HAP-1 (cell line): ENCODE measurements around the gene ITCH.
"Not testable (repeated sequence)": the region's sequence is repeated elsewhere in the genome, so short reads cannot be mapped to it uniquely, and the experiment has no call there.

Experiments used
- DNase-seq, 2 experiments: peaks; one replicate each; pipeline ENCODE4 v3.0.0-alpha.2; 2016 to 2020; ENCODE audit warnings: low spot score in 2 of 2
- H3K27me3 ChIP-seq: fragments of 250-450 bp; sonication (Bioruptor Pico); 2 replicates; pipeline ENCODE4 v1.5.1; 2020; ENCODE audit warnings: low read depth, mild to moderate bottlenecking, moderate library complexity
- H3K36me3 ChIP-seq: fragments of 250-450 bp; sonication (Bioruptor Pico); replicated peaks from 2 replicates; pipeline ENCODE4 v1.5.1; 2020; ENCODE audit warnings: mild to moderate bottlenecking
- H3K4me1 ChIP-seq: fragments of 250-450 bp; sonication (Bioruptor Pico); 2 replicates; pipeline ENCODE4 v1.5.1; 2020; ENCODE audit warnings: mild to moderate bottlenecking
- H3K4me3 ChIP-seq: fragments of 250-450 bp; sonication (Bioruptor Pico); 2 replicates; pipeline ENCODE4 v1.5.1; 2020; ENCODE audit warnings: mild to moderate bottlenecking, moderate library complexity
- H3K9me3 ChIP-seq: fragments of 250-450 bp; sonication (Bioruptor Pico); 2 replicates; pipeline ENCODE4 v1.5.1; 2020; ENCODE audit warnings: mild to moderate bottlenecking, moderate library complexity
- in situ Hi-C: fragments of 300-500 bp; cut with MboI; formaldehyde crosslinking; loops from 3 replicates; pipeline ENCODE4 v1.14.3; 2020; ENCODE audit warnings: low sequenced_read_pairs, inconsistent platforms, mixed read lengths

Gene ITCH

DNA sequence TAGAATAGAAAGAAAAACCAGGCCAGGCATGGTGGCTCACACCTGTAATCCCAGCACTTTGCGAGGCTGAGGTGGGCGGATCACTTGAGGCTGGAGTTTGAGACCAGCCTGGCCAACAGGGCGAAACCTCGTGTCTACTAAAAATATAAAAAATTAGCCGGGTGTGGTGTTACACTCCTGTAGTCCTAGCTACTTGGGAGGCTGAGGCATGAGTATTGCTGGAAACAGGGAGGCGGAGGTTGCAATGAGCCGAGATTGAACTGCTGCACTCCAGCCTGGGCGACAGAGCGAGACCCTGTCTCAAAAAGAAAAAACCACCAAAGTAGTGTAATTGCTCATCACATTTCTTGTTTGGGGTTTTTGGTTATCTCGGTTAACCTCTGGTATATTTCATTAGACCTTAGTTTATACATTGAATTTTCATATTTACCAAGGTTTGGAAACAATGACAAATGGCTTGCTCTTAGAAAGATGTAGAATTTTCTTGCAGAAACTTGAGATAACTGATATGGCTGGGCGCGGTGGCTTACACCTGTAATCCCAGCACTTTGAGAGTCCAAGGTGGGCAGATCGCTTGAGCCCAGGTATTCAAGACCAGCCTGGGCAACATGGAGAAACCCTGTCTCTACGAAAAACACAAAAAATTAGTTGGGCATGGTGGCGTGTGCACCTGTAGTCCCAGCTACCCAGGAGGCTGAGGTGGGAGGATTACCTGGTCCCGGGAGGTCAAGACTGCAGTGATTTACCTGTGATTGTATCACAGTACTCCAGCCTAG lies 14.2 kb downstream of the ITCH start:
- Histone ChIP-seq H3K9me3 (no peaks in the 10 kb centered on the region), H3K27me3 (no peaks in the 10 kb centered on the region), H3K36me3 (peaks cover 21% of the 10 kb centered on the region), H3K4me3 (no peak overlapping the region), H3K4me1 (peaks cover 8% of the 10 kb centered on the region)
- in situ Hi-C loops, result no loop called here
- DNase-seq, result no peak

DNA sequence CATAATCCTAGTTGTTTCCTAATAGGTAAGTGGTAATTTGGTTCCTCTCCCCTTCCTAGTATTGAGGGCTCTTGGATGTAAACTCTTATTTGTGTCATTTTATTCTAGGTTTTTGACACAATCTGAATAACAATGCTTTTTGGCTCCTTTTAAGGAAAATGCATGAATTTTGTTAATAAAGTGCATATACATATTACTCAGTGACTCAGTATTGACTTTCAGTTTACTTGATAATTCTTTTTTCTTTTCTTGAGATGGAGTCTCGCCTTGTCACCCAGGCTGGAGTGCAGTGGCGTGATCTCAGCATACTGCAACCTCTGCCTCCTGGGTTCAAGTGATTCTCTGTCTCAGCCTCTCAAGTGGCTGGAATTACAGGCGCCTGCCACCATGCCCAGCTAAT lies 19.1 kb downstream of the ITCH start:
- H3K27me3 ChIP-seq, result no peaks in the 10 kb centered on the region
- in situ Hi-C loops, result no loop called here
- H3K36me3 ChIP-seq, result peaks cover 7% of the 10 kb centered on the region; the same call in 1 of the 2 replicates

DNA sequence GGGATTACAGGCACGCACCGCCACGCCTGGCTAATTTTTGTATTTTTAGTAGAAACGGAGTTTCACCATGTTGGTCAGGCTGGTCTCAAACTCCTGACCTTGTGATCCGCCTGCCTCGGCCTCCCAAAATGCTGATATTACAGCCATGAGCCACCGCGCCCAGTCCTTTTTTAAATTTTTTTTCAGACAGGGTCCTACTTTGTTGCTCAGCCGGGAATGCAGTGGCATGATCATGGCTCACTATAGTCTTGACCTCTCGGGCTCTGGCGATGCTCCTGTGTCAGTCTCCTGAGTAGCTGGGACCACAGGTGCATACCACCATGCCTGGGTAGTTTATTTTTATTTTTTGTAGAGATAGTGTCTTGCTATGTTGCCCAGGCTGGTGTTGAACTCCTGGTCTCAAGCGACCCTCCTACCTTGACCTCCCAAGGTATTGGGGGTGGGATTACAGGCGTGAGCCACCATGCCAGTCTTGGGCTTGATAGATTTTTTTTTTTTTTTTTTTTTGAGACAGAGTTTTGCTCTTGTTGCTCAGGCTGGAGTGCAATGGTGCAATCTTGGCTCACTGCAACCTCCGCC lies 19.9 kb downstream of the ITCH start:
- H3K36me3 ChIP-seq, DNase-seq, H3K4me3 ChIP-seq, H3K9me3 ChIP-seq, H3K4me1 ChIP-seq, in situ Hi-C loops, H3K27me3 ChIP-seq: not testable (repeated sequence)

More for the DNA sequence above, 19.1 kb downstream of the ITCH start:
- H3K4me1 ChIP-seq, result peaks cover 5% of the 10 kb centered on the region; the same call in 1 of the 2 replicates
- no peaks in the 10 kb centered on the region for H3K9me3 ChIP-seq
- DNase-seq, result no peak
- H3K4me3 ChIP-seq, result no peak overlapping the region

DNA sequence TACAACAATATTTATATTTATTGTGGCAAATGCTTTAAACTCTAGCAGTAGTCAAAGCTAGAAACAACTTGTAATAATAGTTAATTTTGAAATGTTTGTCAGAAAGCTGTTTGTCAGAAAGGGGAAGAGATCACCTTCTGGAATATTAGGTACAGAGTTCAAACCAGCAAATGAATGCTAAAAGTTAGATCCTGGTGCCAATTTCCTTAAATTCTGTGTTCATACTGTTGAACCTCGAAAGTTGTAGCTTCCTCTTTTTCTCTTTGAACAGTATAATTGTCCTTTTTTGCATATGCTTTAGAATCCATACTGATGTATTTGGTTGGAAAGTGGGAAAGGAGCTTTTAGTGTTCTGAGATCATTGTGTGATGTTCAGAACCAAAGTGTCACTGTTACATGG lies 22.4 kb downstream of the ITCH start:
- in situ Hi-C loops, result no loop called here
- Histone ChIP-seq H3K4me3 (no peak overlapping the region), H3K9me3 (no peaks in the 10 kb centered on the region), H3K27me3 (no peaks in the 10 kb centered on the region), H3K4me1 (peaks cover 20% of the 10 kb centered on the region), H3K36me3 (peaks cover 7% of the 10 kb centered on the region; the same call in 1 of the 2 replicates)
- DNase-seq, result no peak

DNA sequence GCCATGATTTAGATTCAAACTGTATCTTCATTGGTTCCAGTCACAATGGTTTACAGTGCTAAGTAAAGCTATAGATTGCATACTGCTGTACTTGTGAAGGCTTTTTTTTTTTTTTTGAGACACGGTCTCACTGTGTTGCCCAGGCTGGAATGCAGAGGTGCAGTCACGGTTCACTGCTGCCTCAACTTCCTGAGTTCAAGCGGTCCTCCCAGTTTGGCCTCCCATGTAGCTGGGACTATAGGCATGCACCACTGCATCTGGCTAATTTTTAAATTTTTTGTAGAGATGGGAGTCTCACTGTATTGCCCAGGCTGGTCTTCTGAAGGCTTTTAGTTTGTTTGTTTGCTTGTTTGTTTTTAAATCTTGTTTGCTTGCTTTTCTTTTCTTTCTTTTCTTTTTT lies 24.9 kb downstream of the ITCH start:
- no peak overlapping the region for H3K4me3 ChIP-seq
- peaks cover 8% of the 10 kb centered on the region for H3K36me3 ChIP-seq
- in situ Hi-C loops, result no loop called here
- H3K4me1 ChIP-seq, result peaks cover 26% of the 10 kb centered on the region
- DNase-seq, result no peak
- H3K9me3 ChIP-seq, result no peaks in the 10 kb centered on the region
- no peaks in the 10 kb centered on the region for H3K27me3 ChIP-seq

DNA sequence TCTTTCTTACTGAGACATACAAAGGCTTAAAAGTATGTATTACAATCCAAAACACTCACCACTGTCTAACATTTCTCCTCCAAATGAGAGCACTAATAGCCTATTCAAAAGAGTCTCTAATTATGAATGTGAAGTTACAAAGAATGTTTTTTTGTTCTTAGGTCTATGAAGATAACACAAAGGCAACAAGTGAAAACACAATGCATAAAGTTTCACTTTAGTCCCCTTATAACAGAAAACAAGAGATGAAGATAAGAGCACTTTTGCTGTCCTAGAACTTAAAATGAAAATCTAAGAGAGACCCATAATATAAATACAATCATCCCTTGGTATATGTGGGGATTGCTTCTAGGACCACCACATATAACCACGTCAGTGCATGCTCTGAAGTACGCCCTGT lies 25.6 kb downstream of the ITCH start:
- DNase-seq, result no peak
- H3K36me3 ChIP-seq, result peaks cover 15% of the 10 kb centered on the region
- peaks cover 26% of the 10 kb centered on the region for H3K4me1 ChIP-seq
- H3K4me3 ChIP-seq, result no peak overlapping the region
- H3K27me3 ChIP-seq, result no peaks in the 10 kb centered on the region
- H3K9me3 ChIP-seq, result no peaks in the 10 kb centered on the region
- in situ Hi-C loops, result no loop called here

DNA sequence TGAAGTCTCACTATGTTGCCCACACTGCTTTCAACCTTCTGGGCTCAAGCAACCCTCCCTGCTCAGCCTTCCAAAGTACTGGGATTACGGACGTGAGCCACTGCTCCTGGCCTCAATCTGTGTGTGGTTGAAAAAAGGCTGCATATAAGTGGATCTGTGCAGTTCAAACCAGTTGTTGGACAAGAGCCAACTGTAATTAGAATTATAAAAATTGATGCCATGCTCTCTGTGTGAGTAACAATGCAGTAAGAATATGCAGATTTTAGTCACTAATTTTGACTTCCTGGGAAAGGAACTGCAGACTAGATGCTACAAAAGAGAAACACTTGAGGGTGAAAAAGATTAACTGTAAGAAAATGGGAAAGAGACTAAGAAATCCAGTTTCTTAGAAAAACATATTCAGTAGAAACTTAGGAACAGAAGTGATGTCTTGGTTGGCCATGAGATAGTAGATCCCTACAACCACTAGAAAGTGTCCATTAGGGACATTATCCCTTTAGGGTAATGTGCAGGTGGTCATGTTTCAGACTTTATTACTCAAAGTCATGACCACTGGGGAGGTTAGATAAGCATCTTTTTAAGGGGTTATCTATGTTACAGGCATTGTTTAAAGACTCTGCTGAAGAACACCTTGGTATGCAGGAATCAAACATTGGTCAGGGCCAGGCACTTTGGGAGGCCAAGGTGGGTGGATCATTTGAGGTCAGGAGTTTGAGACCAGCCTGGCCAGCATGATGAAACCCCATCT lies 26.3 kb downstream of the ITCH start:
- Histone ChIP-seq H3K9me3 (no peaks in the 10 kb centered on the region), H3K36me3 (peaks cover 17% of the 10 kb centered on the region), H3K27me3 (no peaks in the 10 kb centered on the region), H3K4me3 (no peak overlapping the region), H3K4me1 (peaks cover 26% of the 10 kb centered on the region)
- in situ Hi-C loops, result no loop called here
- peak; percentile 50 to 76 for DNase-seq

DNA sequence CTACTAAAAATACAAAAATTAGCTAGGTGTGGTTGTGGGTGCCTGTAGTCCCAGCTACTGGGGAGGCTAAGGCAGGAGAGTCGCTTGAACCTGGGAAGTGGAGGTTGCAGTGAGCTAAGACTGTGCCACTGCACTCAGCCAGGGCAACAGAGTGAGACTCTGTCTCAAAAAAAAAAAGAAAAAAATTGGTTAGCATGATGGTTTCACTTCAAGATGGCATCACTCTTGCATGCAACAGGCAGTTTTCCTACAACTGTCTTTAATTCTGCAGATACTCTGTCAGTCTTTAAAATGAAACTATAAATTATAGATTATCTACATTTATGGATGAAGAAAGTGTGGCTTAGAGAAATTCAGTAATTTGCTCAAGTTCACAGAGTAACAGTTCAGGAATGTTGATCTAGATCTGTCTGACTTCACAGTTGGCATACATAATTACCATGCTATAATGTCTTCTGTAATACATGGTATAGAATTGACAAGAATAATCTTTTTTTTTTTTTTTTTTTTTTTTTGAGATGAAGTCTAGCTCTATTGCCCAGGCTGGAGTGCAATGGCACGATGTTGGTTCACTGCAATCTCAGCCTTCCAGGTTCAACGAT lies 27.0 kb downstream of the ITCH start:
- peaks cover 26% of the 10 kb centered on the region for H3K4me1 ChIP-seq
- no peak overlapping the region for H3K4me3 ChIP-seq
- no peak for DNase-seq
- H3K27me3 ChIP-seq, result no peaks in the 10 kb centered on the region
- in situ Hi-C loops, result no loop called here
- H3K9me3 ChIP-seq, result no peaks in the 10 kb centered on the region
- H3K36me3 ChIP-seq, result peaks cover 23% of the 10 kb centered on the region

DNA sequence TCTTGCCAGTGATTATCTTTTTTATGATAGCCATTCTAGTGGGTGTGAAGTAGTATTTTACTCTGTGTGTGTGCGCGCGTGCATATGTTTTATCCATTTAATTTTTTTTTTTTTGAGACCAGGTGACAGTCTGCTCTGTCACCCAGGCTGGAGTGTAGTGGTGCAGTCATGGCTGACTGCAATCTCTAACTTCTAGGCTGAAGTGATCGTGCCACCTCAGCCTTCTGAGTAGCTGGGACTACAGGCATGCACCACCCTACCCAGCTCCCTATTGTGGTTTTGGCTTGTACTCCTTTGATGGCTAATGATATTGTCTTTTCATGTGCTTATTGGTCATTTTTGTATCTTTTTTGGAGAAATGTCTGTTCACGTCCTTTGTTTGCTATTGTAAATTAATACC lies 33.3 kb downstream of the ITCH start:
- Histone ChIP-seq H3K27me3 (no peaks in the 10 kb centered on the region), H3K9me3 (no peaks in the 10 kb centered on the region), H3K4me1 (peaks cover 12% of the 10 kb centered on the region), H3K36me3 (peaks cover 34% of the 10 kb centered on the region), H3K4me3 (no peak overlapping the region)
- in situ Hi-C loops, result no loop called here
- DNase-seq, result no peak

DNA sequence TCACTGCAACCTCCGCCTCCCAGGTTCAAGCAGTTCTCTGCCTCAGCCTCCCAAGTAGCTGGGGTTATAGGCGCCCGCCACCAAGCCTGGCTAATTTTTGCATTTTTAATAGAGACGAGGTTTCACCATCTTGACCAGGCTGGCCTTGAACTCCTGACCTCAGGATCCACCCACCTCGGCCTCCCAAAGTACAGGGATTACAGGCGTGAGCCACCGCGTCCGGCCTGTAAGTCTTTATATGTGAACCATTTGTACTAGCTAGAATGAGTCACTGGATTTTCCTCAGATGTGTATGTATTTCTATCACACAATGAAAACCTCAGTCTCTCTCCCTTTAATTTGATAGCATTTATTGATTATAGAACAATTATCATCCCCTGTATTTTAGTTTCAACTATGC lies 34.0 kb downstream of the ITCH start:
- in situ Hi-C loops, result no loop called here
- H3K27me3 ChIP-seq, result no peaks in the 10 kb centered on the region
- peaks cover 12% of the 10 kb centered on the region for H3K4me1 ChIP-seq
- peaks cover 39% of the 10 kb centered on the region for H3K36me3 ChIP-seq
- H3K9me3 ChIP-seq, result no peaks in the 10 kb centered on the region
- H3K4me3 ChIP-seq, result no peak overlapping the region
- DNase-seq, result no peak

DNA sequence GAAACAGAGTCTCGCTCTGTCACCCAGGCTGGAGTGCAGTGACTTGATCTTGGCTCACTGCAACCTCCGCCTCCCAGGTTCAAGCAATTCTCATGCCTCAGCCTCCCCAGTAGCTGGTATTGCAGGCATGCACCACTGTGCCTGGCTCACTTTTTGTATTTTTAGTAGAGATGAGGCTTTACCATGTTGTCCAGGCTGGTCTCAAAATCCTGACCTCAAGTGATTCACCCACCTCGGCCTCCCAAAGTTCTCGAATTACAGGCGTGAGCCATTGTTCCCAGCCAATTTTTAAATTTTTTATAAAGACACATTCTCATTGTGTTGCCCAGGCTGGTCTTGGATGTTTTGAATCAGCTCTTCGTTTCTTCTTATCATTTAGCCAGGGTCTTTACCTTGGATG lies 37.7 kb downstream of the ITCH start:
- Histone ChIP-seq H3K4me1 (peaks cover 12% of the 10 kb centered on the region), H3K36me3 (peaks cover 19% of the 10 kb centered on the region)
- H3K27me3 ChIP-seq, DNase-seq, H3K9me3 ChIP-seq, H3K4me3 ChIP-seq, in situ Hi-C loops: not testable (repeated sequence)

DNA sequence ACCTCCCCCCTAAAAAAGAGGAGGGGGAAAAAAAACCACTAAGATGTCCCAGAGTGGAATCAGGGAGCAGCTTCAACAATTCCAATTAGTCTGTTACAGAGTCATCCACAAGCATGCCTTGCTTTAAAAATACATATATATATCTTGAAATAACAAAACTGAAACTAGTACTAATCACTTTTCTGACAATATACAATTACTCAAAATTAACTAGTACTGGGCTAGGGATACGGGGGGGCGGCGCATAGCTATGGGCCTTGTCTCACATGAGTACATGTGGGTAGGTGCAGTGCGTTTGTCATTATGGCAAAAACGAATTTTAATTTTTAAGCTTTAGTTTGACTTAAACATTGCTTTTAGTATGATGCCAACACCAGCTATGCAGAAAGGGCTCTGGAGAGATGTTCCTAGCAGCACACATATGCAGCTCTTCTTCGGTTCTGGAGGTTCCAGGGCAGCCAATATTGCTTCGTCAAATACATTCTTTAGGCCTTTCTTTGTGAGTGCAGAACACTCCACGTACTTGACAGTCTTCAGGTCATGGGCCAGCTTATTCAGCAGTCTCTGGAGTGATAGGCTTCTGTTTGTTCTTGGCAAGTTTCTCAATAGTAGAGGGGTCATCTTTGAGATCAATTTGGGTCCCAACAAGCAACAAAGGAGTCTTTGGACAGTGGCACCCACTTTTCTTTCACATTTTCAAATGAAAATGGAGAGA lies 38.8 kb downstream of the ITCH start:
- Histone ChIP-seq H3K4me1 (peaks cover 12% of the 10 kb centered on the region), H3K9me3 (no peaks in the 10 kb centered on the region), H3K36me3 (peaks cover 19% of the 10 kb centered on the region), H3K27me3 (no peaks in the 10 kb centered on the region), H3K4me3 (no peak overlapping the region)
- no peak for DNase-seq
- in situ Hi-C loops, result no loop called here

DNA sequence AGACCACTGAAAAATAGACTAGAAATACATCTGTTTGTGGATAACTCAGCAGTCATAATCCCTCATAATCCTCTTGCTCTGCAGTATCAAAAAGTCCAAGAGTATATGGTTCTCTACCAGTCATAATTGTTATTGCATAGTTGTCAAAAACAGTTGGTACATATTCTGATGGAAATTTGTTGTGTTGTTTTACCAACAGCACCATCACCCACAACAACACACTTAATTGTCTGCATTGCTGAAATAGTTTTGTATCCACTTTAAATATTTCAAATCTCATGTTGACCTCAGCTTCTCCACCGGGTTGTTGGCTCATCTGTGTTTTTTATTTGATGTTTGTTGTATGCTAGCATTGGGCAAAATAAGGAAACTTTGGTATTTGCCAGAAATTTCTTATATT lies 39.4 kb downstream of the ITCH start:
- Histone ChIP-seq H3K27me3 (no peaks in the 10 kb centered on the region), H3K4me3 (no peak overlapping the region), H3K36me3 (peaks cover 15% of the 10 kb centered on the region), H3K9me3 (no peaks in the 10 kb centered on the region), H3K4me1 (peaks cover 12% of the 10 kb centered on the region)
- in situ Hi-C loops, result no loop called here
- no peak for DNase-seq
